MM.1S (cell line): Measurements from ENCODE around the gene PSD.

Experiments used
- EZH2 ChIP-seq: fragments of 300-600 bp; sonication (generic); optimal IDR thresholded peaks from 2 replicates; pipeline ENCODE3; 2017; ENCODE audit warnings: low read depth, mild to moderate bottlenecking, antibody characterized with exemption, low read length, mixed read lengths
- EZH2phosphoT487 ChIP-seq: fragments of 300-600 bp; sonication (generic); IDR thresholded peaks from 2 replicates; pipeline ENCODE4 v1.6.1; 2018; ENCODE audit warnings: antibody characterized with exemption, low read length
- TF ChIP-seq, protein P1 (sequence below): fragments of 300-600 bp; sonication (generic); IDR thresholded peaks from 2 replicates; pipeline ENCODE4 v1.5.1; 2016; ENCODE audit warnings: antibody characterized with exemption, low read length, mixed read lengths

DNA sequence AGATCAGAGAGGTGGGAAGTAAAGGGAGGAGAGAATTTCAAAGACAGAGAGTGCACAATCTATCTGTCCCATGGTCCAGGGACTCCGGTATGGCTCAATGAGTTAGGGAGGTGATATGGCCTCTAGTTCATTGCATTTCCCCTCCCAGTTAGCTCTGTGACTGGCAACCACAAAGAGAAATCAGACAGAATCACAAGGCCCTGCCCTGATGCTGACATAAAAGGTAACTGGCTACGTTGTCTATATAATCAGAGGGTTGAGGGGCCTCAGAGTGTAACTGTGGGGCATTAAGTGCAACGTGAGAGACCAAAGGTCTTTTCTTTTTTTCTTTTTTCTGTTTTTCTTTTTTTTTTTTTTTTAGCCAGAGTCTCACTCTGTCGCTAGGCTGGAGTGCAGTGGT, 40.1 kb upstream of the PSD start:
- TF ChIP-seq, protein P1, sequence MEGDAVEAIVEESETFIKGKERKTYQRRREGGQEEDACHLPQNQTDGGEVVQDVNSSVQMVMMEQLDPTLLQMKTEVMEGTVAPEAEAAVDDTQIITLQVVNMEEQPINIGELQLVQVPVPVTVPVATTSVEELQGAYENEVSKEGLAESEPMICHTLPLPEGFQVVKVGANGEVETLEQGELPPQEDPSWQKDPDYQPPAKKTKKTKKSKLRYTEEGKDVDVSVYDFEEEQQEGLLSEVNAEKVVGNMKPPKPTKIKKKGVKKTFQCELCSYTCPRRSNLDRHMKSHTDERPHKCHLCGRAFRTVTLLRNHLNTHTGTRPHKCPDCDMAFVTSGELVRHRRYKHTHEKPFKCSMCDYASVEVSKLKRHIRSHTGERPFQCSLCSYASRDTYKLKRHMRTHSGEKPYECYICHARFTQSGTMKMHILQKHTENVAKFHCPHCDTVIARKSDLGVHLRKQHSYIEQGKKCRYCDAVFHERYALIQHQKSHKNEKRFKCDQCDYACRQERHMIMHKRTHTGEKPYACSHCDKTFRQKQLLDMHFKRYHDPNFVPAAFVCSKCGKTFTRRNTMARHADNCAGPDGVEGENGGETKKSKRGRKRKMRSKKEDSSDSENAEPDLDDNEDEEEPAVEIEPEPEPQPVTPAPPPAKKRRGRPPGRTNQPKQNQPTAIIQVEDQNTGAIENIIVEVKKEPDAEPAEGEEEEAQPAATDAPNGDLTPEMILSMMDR = no peak
- TF ChIP-seq EZH2phosphoT487 = no peak
- TF ChIP-seq EZH2 = no peak
